K562 (cell line): ENCODE measurements around the gene MED22. TPM values are rescaled to one million over a fixed set of nuclear protein-coding genes. Genes with fewer than 3 reads are reported as not detected.

Experiments
- BCOR ChIP-seq: fragments of 450-650 bp; IDR thresholded peaks from 2 replicates; pipeline ENCODE4 v1.6.1; 2016
- CBX3 ChIP-seq, 2 experiments: IDR thresholded peaks; 1 replicate in 1 of 2; 2 replicates in 1 of 2; pipeline ENCODE4 v1.6.1; 2012; ENCODE audit warnings: inconsistent platforms in 2 of 2, low read length in 2 of 2, borderline replicate concordance in 1 of 2, control low read depth in 1 of 2
- GATAD2A ChIP-seq: fragments of 450-650 bp; IDR thresholded peaks from 2 replicates; pipeline ENCODE4 v1.6.1; 2017
- MXD1 ChIP-seq: fragments of 250-450 bp; sonication (Bioruptor Pico); IDR thresholded peaks from 2 replicates; pipeline ENCODE4 v1.8.0; 2021; ENCODE audit warnings: borderline replicate concordance, mild to moderate bottlenecking, moderate library complexity; ENCODE audit not compliant: poor library complexity, severe bottlenecking
- ZBTB11 ChIP-seq, 3 experiments: fragments of 200-800 bp in 1 of 3; fragments of 250-450 bp in 1 of 3; fragments of 450-650 bp in 1 of 3; sonication (Bioruptor Pico) in 1 of 3; sonication (Bioruptor generic) in 1 of 3; formaldehyde crosslinking in 1 of 3; IDR thresholded peaks; 2 replicates each; pipeline versions ENCODE4 v1.6.1 to v1.8.0; 2016 to 2022; ENCODE audit warnings: mild to moderate bottlenecking in 2 of 3, missing genetic modification characterization in 2 of 3, missing compliant biosample characterization in 1 of 3, moderate library complexity in 1 of 3
- ZMIZ1 ChIP-seq, 2 experiments: fragments of 150-350 bp in 1 of 2; IDR thresholded peaks; 2 replicates each; pipeline ENCODE4 v1.6.1; 2012 to 2016; ENCODE audit warnings: low read depth in 2 of 2, low read length in 2 of 2, mild to moderate bottlenecking in 1 of 2, moderate library complexity in 1 of 2
- ZNF398 ChIP-seq: fragments of 250-450 bp; sonication (Bioruptor Pico); IDR thresholded peaks from 2 replicates; pipeline ENCODE4 v1.8.0; 2021; ENCODE audit warnings: moderate library complexity, mild to moderate bottlenecking, inconsistent platforms
- polyA plus RNA-seq, 8 experiments: library from polyadenylated mRNA; depleted of rRNA in 4 of 8; stranded (reverse) in 5 of 8; unstranded in 3 of 8; fragments of >200 nt; fragmentation: Nextera tagmentation in 2 of 8; fragmentation: Illumina TruSeq in 1 of 8; extraction: Ambion mirVana in 2 of 8; extraction: Trizol in 1 of 8; gene quantifications; 2 replicates each; pipeline versions ENCODE4 v1.2.1 to v1.2.3, GENCODE V29; 2011 to 2014; ENCODE audit warnings: inconsistent platforms in 1 of 8, missing spikeins in 1 of 8
- total RNA-seq, 7 experiments: library from RNA; depleted of rRNA in 6 of 7; stranded (reverse); fragments of >200 nt in 6 of 7; fragmentation: Illumina TruSeq in 2 of 7; extraction: Trizol in 2 of 7; gene quantifications; 2 replicates each; pipeline versions ENCODE4 v1.2.1 to v1.2.3, GENCODE V29; 2011 to 2021; ENCODE audit warnings: low replicate concordance in 1 of 7

The MED22 gene
- total and polyA plus RNA-seq, 9 of the 15 experiments (the other 6 are each of a cell fraction or from before 2014, with no cell fraction given) = 0.73 to 35.6 (median 22.3) TPM

GRCh38 chr9:133351908-133352634, 4.1 kb upstream of the MED22 start (continued):
- TF ChIP-seq ZNF398 (CRISPR knock-in tag) (no peak), ZMIZ1 (IDR thresholded peaks at IDR 0.05; ENCODE audit: low read depth in 2 of 2, low read length in 2 of 2) (peak in 1 of 2 experiments; percentile 11; a peak in 1 of 4 replicates), BCOR (no peak), CBX3 (IDR thresholded peaks at IDR 0.05; ENCODE audit: borderline replicate concordance in 1 of 2, low read length in 2 of 2) (peak in 1 of 2 experiments; percentile 98; a peak in 2 of 3 replicates), ZBTB11 (CRISPR knock-in tag; IDR thresholded peaks at IDR 0.05) (no peak), MXD1 (CRISPR knock-in tag) (no peak), GATAD2A (no peak)
